ENCODE results near the gene WDR4. TPM values are rescaled to one million over a fixed set of nuclear protein-coding genes. Genes with fewer than 3 reads are reported as not detected.

WDR4 gene
- total and polyA plus RNA-seq, 2 experiments from 2014 or later, result 22.5 to 50.2 TPM

DNA sequence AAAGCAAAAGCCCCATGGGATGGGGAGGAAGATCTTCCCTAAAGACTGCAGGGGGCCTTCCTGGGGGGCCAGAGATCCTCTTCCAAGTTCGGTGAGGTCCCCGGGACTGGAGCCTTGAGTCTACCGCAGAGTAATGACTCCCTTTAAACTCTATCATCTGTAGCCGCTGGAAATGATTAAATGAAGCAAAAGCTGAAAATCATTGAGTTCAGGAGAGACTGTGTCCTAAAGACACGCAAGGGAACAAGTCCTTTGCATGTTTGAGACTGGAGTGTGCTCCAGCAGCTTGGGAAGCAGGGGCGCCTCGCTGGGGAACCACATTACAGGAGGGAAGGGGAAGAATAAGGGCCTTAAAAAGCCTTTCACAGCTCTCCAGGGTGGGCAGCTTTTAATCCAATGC lies 70.2 kb downstream of the WDR4 start:
- Histone ChIP-seq H3F3A (replicated peaks; ENCODE audit: low read depth) (peaks cover 22% of the 10 kb centered on the region; the same call in 1 of the 2 replicates), H3K4me3 (no peak overlapping the region), H4K20me1 (replicated peaks; ENCODE audit: insufficient read depth) (no peaks in the 10 kb centered on the region), H3K4me1 (ENCODE audit: insufficient read depth) (peaks cover 50% of the 10 kb centered on the region), H3K79me2 (replicated peaks; ENCODE audit: insufficient read depth) (no peaks in the 10 kb centered on the region), H3K27ac (ENCODE audit: low read depth) (no peak overlapping the region; the same call in 1 of the 2 replicates), H3K27me3 (ENCODE audit: insufficient read depth) (no peaks in the 10 kb centered on the region), H2AFZ (no peak overlapping the region), H3K9me2 (ENCODE audit: insufficient read depth) (no peaks in the 10 kb centered on the region), H3K4me2 (no peak overlapping the region), H3K36me3 (ENCODE audit: insufficient read depth) (peaks cover 3% of the 10 kb centered on the region)
- Mint-ChIP-seq H3K27ac (no peak overlapping the region), H3K36me3 (ENCODE audit: low read depth) (peaks cover 14% of the 10 kb centered on the region), H3K9me3 (peaks cover 24% of the 10 kb centered on the region), H3K4me1 (peaks cover 74% of the 10 kb centered on the region), H3K27me3 (ENCODE audit: insufficient read depth, low read depth, poor library complexity) (peaks cover 12% of the 10 kb centered on the region), H3K4me3 (no peak overlapping the region; the same call in 2 of the 3 replicates)
- DNase-seq (ENCODE audit: low spot score) (no peak), ATAC-seq (no peak)
- TF ChIP-seq STAT1 (IDR thresholded peaks at IDR 0.05; ENCODE audit: unreplicated experiment), result no peak

DNA sequence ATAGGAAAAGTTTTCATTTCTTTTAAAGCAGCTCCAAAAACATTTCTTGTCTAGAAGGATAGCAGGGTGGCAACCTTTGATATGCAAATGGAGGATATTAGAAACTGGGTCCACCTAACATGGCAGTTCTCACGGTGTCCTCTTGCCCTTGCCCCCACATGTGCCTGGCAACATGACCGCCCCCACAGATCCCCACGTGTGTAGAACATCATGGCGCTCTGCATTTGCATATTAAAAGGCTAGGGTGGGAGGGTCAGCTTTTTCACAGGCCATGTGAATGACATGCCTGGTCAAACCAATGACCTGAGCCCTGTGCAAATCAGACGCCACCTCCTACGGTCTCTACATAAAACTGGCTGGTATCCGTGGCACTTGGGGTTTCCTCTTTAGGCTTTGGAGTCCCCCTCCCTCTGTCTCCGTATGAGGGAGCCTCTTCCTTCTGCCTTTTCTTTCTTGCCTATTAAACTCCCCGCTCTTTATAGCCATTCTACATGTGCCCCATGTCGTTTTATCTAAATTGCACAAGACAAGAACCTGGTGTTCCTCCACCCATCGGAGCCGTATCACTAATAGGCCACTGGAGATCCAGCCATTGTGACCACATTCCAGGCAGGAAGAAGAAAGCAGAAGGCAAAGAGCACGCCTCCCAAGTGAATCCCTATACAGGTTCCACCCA lies 71.3 kb downstream of the WDR4 start:
- ATAC-seq (no peak; the same call in 2 of the 3 replicates), DNase-seq (ENCODE audit: low spot score) (no peak)
- TF ChIP-seq JUNB (IDR thresholded peaks at IDR 0.05; ENCODE audit: unreplicated experiment) (no peak), POLR2AphosphoS5 (IDR thresholded peaks at IDR 0.05; ENCODE audit: low read depth) (no peak), ZNF114 (CRISPR knock-in tag; IDR thresholded peaks at IDR 0.05) (no peak), CREB1 (CRISPR knock-in tag; IDR thresholded peaks at IDR 0.05; ENCODE audit: low read depth) (no peak), ZNF331 (CRISPR knock-in tag; IDR thresholded peaks at IDR 0.05; ENCODE audit: low read depth) (no peak), EZH2 (IDR thresholded peaks at IDR 0.05; ENCODE audit: low read depth, unreplicated experiment) (no peak)
- TF ChIP-seq, protein P1, sequence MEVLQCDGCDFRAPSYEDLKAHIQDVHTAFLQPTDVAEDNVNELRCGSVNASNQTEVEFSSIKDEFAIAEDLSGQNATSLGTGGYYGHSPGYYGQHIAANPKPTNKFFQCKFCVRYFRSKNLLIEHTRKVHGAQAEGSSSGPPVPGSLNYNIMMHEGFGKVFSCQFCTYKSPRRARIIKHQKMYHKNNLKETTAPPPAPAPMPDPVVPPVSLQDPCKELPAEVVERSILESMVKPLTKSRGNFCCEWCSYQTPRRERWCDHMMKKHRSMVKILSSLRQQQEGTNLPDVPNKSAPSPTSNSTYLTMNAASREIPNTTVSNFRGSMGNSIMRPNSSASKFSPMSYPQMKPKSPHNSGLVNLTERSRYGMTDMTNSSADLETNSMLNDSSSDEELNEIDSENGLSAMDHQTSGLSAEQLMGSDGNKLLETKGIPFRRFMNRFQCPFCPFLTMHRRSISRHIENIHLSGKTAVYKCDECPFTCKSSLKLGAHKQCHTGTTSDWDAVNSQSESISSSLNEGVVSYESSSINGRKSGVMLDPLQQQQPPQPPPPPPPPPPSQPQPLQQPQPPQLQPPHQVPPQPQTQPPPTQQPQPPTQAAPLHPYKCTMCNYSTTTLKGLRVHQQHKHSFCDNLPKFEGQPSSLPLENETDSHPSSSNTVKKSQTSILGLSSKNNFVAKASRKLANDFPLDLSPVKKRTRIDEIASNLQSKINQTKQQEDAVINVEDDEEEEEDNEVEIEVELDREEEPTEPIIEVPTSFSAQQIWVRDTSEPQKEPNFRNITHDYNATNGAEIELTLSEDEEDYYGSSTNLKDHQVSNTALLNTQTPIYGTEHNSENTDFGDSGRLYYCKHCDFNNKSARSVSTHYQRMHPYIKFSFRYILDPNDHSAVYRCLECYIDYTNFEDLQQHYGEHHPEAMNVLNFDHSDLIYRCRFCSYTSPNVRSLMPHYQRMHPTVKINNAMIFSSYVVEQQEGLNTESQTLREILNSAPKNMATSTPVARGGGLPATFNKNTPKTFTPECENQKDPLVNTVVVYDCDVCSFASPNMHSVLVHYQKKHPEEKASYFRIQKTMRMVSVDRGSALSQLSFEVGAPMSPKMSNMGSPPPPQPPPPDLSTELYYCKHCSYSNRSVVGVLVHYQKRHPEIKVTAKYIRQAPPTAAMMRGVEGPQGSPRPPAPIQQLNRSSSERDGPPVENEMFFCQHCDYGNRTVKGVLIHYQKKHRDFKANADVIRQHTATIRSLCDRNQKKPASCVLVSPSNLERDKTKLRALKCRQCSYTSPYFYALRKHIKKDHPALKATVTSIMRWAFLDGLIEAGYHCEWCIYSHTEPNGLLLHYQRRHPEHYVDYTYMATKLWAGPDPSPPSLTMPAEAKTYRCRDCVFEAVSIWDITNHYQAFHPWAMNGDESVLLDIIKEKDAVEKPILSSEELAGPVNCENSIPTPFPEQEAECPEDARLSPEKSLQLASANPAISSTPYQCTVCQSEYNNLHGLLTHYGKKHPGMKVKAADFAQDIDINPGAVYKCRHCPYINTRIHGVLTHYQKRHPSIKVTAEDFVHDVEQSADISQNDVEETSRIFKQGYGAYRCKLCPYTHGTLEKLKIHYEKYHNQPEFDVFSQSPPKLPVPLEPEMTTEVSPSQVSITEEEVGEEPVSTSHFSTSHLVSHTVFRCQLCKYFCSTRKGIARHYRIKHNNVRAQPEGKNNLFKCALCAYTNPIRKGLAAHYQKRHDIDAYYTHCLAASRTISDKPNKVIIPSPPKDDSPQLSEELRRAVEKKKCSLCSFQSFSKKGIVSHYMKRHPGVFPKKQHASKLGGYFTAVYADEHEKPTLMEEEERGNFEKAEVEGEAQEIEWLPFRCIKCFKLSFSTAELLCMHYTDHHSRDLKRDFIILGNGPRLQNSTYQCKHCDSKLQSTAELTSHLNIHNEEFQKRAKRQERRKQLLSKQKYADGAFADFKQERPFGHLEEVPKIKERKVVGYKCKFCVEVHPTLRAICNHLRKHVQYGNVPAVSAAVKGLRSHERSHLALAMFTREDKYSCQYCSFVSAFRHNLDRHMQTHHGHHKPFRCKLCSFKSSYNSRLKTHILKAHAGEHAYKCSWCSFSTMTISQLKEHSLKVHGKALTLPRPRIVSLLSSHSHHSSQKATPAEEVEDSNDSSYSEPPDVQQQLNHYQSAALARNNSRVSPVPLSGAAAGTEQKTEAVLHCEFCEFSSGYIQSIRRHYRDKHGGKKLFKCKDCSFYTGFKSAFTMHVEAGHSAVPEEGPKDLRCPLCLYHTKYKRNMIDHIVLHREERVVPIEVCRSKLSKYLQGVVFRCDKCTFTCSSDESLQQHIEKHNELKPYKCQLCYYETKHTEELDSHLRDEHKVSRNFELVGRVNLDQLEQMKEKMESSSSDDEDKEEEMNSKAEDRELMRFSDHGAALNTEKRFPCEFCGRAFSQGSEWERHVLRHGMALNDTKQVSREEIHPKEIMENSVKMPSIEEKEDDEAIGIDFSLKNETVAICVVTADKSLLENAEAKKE (CRISPR knock-in tag; IDR thresholded peaks at IDR 0.05), result no peak
- TF ChIP-seq, protein P2, sequence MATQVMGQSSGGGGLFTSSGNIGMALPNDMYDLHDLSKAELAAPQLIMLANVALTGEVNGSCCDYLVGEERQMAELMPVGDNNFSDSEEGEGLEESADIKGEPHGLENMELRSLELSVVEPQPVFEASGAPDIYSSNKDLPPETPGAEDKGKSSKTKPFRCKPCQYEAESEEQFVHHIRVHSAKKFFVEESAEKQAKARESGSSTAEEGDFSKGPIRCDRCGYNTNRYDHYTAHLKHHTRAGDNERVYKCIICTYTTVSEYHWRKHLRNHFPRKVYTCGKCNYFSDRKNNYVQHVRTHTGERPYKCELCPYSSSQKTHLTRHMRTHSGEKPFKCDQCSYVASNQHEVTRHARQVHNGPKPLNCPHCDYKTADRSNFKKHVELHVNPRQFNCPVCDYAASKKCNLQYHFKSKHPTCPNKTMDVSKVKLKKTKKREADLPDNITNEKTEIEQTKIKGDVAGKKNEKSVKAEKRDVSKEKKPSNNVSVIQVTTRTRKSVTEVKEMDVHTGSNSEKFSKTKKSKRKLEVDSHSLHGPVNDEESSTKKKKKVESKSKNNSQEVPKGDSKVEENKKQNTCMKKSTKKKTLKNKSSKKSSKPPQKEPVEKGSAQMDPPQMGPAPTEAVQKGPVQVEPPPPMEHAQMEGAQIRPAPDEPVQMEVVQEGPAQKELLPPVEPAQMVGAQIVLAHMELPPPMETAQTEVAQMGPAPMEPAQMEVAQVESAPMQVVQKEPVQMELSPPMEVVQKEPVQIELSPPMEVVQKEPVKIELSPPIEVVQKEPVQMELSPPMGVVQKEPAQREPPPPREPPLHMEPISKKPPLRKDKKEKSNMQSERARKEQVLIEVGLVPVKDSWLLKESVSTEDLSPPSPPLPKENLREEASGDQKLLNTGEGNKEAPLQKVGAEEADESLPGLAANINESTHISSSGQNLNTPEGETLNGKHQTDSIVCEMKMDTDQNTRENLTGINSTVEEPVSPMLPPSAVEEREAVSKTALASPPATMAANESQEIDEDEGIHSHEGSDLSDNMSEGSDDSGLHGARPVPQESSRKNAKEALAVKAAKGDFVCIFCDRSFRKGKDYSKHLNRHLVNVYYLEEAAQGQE (IDR thresholded peaks at IDR 0.05; ENCODE audit: unreplicated experiment), result no peak
- TF ChIP-seq, protein P3, sequence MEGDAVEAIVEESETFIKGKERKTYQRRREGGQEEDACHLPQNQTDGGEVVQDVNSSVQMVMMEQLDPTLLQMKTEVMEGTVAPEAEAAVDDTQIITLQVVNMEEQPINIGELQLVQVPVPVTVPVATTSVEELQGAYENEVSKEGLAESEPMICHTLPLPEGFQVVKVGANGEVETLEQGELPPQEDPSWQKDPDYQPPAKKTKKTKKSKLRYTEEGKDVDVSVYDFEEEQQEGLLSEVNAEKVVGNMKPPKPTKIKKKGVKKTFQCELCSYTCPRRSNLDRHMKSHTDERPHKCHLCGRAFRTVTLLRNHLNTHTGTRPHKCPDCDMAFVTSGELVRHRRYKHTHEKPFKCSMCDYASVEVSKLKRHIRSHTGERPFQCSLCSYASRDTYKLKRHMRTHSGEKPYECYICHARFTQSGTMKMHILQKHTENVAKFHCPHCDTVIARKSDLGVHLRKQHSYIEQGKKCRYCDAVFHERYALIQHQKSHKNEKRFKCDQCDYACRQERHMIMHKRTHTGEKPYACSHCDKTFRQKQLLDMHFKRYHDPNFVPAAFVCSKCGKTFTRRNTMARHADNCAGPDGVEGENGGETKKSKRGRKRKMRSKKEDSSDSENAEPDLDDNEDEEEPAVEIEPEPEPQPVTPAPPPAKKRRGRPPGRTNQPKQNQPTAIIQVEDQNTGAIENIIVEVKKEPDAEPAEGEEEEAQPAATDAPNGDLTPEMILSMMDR (conservative IDR thresholded peaks at IDR 0.05; ENCODE audit: low read depth in 2 of 2), result no peak
- no peaks in the 10 kb centered on the region for H3K79me2 ChIP-seq (replicated peaks; ENCODE audit: insufficient read depth)
- H3K4me3 Mint-ChIP-seq, result no peak overlapping the region
- H3K4me3 ChIP-seq, result no peak overlapping the region
- no peaks in the 10 kb centered on the region for H3K36me3 ChIP-seq (ENCODE audit: insufficient read depth)
- H3K27ac Mint-ChIP-seq, result no peak overlapping the region
- H3K4me1 Mint-ChIP-seq, result peaks cover 73% of the 10 kb centered on the region
- H3K27ac ChIP-seq (ENCODE audit: low read depth), result peak overlapping the region; percentile 47; the same call in 1 of the 2 replicates
- no peaks in the 10 kb centered on the region for H3K9me2 ChIP-seq (ENCODE audit: insufficient read depth)
- H3K36me3 Mint-ChIP-seq (ENCODE audit: low read depth), result peaks cover 8% of the 10 kb centered on the region; the same call in 2 of the 3 replicates
- H3K9me3 Mint-ChIP-seq, result peaks cover 13% of the 10 kb centered on the region
- H3K4me2 ChIP-seq, result peak overlapping the region; percentile 42
- peaks cover 12% of the 10 kb centered on the region for H3K27me3 Mint-ChIP-seq (ENCODE audit: insufficient read depth, low read depth, poor library complexity)
- no peaks in the 10 kb centered on the region for H4K20me1 ChIP-seq (replicated peaks; ENCODE audit: insufficient read depth)
- no peak overlapping the region for H2AFZ ChIP-seq
- no peaks in the 10 kb centered on the region for H3K27me3 ChIP-seq (ENCODE audit: insufficient read depth)
- H3F3A ChIP-seq (replicated peaks; ENCODE audit: low read depth), result peaks cover 22% of the 10 kb centered on the region; the same call in 1 of the 2 replicates
- H3K4me1 ChIP-seq (ENCODE audit: insufficient read depth), result peaks cover 50% of the 10 kb centered on the region

All from GM23338 (cell line).